Measurements from ENCODE around the gene LECT2. TPM values are rescaled to one million over a fixed set of nuclear protein-coding genes. Genes with fewer than 3 reads are reported as not detected.

LECT2 gene
- total RNA-seq, 1 donor from 2014 or later, result not detected

DNA sequence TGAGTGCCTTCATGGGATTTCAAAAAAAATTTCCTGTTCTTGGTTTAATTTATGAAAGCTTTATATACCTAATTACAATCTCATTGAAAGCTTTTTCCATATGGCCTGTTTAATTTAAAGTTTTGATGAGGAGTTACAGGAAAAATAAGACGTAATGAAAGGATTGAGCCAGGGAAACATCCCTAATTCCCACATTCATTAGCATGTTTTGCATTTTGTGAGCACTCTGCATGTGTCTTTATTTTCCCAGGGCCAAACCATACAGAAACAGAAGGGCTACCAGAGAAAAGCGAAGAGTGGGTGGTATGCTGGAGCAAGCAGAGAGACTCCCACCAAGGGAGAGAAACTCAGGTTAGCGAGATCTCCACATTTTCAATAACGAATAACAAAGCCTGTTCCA lies 20.3 kb upstream of the LECT2 start:
- H3K9me3 Mint-ChIP-seq (ENCODE audit: low read depth), result peaks cover 9% of the 10 kb centered on the region
- peaks cover 23% of the 10 kb centered on the region for H3K4me1 Mint-ChIP-seq (ENCODE audit: low read depth)
- no peak overlapping the region for H3K27ac Mint-ChIP-seq (ENCODE audit: unreplicated experiment)
- TF ChIP-seq, protein P1, sequence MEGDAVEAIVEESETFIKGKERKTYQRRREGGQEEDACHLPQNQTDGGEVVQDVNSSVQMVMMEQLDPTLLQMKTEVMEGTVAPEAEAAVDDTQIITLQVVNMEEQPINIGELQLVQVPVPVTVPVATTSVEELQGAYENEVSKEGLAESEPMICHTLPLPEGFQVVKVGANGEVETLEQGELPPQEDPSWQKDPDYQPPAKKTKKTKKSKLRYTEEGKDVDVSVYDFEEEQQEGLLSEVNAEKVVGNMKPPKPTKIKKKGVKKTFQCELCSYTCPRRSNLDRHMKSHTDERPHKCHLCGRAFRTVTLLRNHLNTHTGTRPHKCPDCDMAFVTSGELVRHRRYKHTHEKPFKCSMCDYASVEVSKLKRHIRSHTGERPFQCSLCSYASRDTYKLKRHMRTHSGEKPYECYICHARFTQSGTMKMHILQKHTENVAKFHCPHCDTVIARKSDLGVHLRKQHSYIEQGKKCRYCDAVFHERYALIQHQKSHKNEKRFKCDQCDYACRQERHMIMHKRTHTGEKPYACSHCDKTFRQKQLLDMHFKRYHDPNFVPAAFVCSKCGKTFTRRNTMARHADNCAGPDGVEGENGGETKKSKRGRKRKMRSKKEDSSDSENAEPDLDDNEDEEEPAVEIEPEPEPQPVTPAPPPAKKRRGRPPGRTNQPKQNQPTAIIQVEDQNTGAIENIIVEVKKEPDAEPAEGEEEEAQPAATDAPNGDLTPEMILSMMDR (IDR thresholded peaks at IDR 0.05), result no peak
- H3K4me3 Mint-ChIP-seq (ENCODE audit: unreplicated experiment), result no peak overlapping the region
- H3K27me3 Mint-ChIP-seq (ENCODE audit: low read depth), result no peaks in the 10 kb centered on the region
- H3K36me3 Mint-ChIP-seq (ENCODE audit: low read depth), result peaks cover 5% of the 10 kb centered on the region
- DNase-seq (ENCODE audit: low spot score), result no peak

DNA sequence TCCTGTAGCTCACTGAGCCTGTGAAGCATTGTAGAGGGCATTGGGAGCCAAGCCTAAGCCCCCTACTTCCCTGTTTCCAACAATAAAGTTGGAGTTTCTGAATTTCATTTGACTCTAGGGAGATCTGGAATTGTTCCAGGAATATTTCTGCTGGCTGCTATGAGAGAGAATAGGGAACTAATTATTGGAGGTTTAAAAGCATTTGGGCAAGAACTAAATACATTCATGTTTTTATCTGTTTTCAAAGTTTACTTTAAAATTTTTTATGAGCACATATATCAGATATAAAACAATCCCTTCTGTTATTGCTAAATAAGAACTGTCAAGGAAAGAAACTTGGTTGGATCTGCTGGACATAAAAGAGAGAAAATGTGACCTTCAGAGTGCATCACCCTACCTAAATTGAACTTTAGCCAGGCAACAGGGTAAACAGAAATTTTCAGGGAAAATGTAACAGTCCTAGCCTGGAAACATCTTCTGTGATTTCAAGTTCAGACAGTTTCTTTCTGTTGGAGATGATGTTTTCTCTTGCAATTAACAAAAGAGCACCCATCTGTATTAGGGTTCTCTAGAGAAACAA lies 19.3 kb upstream of the LECT2 start:
- H3K27ac Mint-ChIP-seq (ENCODE audit: unreplicated experiment), result no peak overlapping the region
- peaks cover 12% of the 10 kb centered on the region for H3K4me1 Mint-ChIP-seq (ENCODE audit: low read depth)
- TF ChIP-seq, protein P1 (IDR thresholded peaks at IDR 0.05), result no peak
- H3K9me3 Mint-ChIP-seq (ENCODE audit: low read depth), result peaks cover 10% of the 10 kb centered on the region
- DNase-seq (ENCODE audit: low spot score), result no peak
- H3K27me3 Mint-ChIP-seq (ENCODE audit: low read depth), result no peaks in the 10 kb centered on the region
- no peak overlapping the region for H3K4me3 Mint-ChIP-seq (ENCODE audit: unreplicated experiment)
- peaks cover 5% of the 10 kb centered on the region for H3K36me3 Mint-ChIP-seq (ENCODE audit: low read depth)

DNA sequence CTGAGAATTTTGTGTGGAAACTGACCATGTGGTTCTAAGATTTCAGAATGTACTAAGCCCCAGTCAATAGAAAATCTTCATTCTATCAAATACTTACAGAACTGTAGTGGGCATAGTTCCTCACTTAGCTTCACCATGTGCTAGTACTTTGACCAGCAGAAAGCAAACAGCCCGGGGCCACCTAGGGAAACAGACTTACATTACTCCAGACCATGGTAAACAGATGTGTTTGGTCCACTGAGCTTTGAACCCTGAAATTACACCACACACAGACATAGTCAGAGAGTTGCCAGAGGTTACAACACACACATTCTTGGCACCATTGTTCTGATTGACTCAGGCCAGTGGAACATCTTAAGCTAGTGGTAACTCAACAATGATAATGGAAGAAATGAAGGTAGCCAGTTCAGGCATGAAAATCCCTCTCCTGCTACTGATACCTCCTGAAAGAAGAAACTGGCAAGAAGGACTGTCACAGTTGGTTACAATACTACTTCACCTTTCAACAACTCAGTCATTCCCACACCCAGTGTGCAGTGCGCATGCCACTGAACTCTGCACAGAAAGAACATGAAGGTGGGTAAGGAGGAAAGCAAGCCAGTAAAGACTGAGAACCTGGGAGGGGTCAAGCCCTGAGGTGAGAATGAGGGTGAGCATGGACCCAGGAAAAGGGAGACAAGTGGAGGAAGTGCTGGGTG lies 18.7 kb upstream of the LECT2 start:
- TF ChIP-seq, protein P1 (IDR thresholded peaks at IDR 0.05), result no peak
- H3K36me3 Mint-ChIP-seq (ENCODE audit: low read depth), result peaks cover 5% of the 10 kb centered on the region
- peaks cover 11% of the 10 kb centered on the region for H3K4me1 Mint-ChIP-seq (ENCODE audit: low read depth)
- no peaks in the 10 kb centered on the region for H3K27me3 Mint-ChIP-seq (ENCODE audit: low read depth)
- no peak for DNase-seq (ENCODE audit: low spot score)
- peaks cover 10% of the 10 kb centered on the region for H3K9me3 Mint-ChIP-seq (ENCODE audit: low read depth)
- no peak overlapping the region for H3K27ac Mint-ChIP-seq (ENCODE audit: unreplicated experiment)
- H3K4me3 Mint-ChIP-seq (ENCODE audit: unreplicated experiment), result no peak overlapping the region

DNA sequence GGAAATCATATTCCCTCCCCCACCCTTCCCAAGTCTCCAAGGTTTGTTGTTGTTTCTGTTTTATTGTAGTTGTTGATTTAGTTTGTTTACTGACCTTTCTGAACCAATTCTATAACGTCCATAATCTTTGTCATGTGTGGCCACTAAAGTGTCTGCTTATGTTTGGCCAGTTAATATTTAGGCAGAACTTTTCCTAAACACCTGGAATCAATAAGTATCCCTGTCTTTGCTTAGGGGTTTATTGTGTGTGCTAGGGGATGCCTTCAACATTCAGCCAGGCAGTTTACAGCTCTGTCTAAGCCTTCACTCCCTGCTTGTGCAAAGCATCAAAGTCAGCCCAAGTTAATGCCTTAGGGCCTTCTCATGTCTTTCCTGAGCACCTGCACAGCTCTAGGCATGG lies 16.9 kb upstream of the LECT2 start:
- H3K27ac Mint-ChIP-seq (ENCODE audit: unreplicated experiment), result no peak overlapping the region
- no peak overlapping the region for H3K4me3 Mint-ChIP-seq (ENCODE audit: unreplicated experiment)
- TF ChIP-seq, protein P1 (IDR thresholded peaks at IDR 0.05), result no peak
- H3K27me3 Mint-ChIP-seq (ENCODE audit: low read depth), result no peaks in the 10 kb centered on the region
- H3K9me3 Mint-ChIP-seq (ENCODE audit: low read depth), result peaks cover 10% of the 10 kb centered on the region
- no peak for DNase-seq (ENCODE audit: low spot score)
- peaks cover 8% of the 10 kb centered on the region for H3K4me1 Mint-ChIP-seq (ENCODE audit: low read depth)
- H3K36me3 Mint-ChIP-seq (ENCODE audit: low read depth), result peaks cover 5% of the 10 kb centered on the region

DNA sequence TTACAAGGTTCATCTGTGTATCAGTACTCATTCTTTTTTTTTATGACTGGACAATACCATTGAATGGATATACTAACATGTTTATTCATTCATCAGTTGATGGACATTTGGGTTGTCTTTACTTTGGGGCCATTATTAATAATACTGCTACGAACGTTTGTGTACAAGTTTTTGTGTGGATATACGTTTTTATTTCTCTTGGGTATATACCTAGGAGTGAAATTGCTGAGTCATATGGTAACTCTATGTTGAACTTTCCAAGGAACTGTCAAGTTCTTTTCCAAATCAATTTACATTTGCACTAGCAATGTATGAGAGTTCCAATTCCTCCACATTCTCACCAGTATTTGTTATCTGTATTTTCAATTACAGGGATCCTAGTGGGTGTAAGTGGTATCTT lies 12.0 kb upstream of the LECT2 start:
- Mint-ChIP-seq H3K4me1 (ENCODE audit: low read depth) (peaks cover 6% of the 10 kb centered on the region), H3K4me3 (ENCODE audit: unreplicated experiment) (no peak overlapping the region), H3K36me3 (ENCODE audit: low read depth) (peaks cover 3% of the 10 kb centered on the region), H3K27ac (ENCODE audit: unreplicated experiment) (no peak overlapping the region), H3K9me3 (ENCODE audit: low read depth) (peaks cover 10% of the 10 kb centered on the region), H3K27me3 (ENCODE audit: low read depth) (no peaks in the 10 kb centered on the region)
- DNase-seq (ENCODE audit: low spot score), result no peak
- TF ChIP-seq, protein P1 (IDR thresholded peaks at IDR 0.05), result no peak

All from chondrocyte (in vitro differentiated cells).